B cell (primary cell): Measurements from ENCODE around the gene TNFRSF6B. TPM values are rescaled to one million over a fixed set of nuclear protein-coding genes. Genes with fewer than 3 reads are reported as not detected.

Experiments
- ATAC-seq: fragments of 200-7000 bp; cut with Tn5 transposase; one replicate; pipeline ENCODE4 v1.10.0; 2021; ENCODE audit warnings: low read depth, mild to moderate bottlenecking, moderate number of reproducible peaks, moderate library complexity
- CTCF ChIA-PET: fragments of 350-600 bp; sonication (Branson Sonifier 250); formaldehyde crosslinking; loops from one replicate; lab custom pipeline; 2021; ENCODE audit warnings: antibody characterized with exemption, inconsistent platforms; lab: Charles Lee
- POLR2A ChIA-PET: fragments of 350-600 bp; sonication (Branson Sonifier 250); formaldehyde crosslinking; loops from one replicate; lab custom pipeline; 2021; ENCODE audit warnings: antibody characterized with exemption; lab: Charles Lee
- DNase-seq: peaks from one replicate; pipeline ENCODE4 v3.0.0; 2013
- H2AFZ ChIP-seq: 2 replicates; pipeline ENCODE4 v1.6.1; 2012; ENCODE audit warnings: mild to moderate bottlenecking, low read depth, low read length; ENCODE audit not compliant: insufficient read depth, poor library complexity, severe bottlenecking
- H3K27ac ChIP-seq, 2 donors: 1 replicate in 1 of 2; 2 replicates in 1 of 2; pipeline ENCODE4 v1.5.1; 2012 to 2013; ENCODE audit warnings: low read length in 2 of 2, mild to moderate bottlenecking in 2 of 2, moderate library complexity in 1 of 2
- H3K27me3 ChIP-seq, 4 experiments: fragments of 200-600 bp in 1 of 4; sonication (generic) in 1 of 4; replicated peaks in 1 of 4; 1 replicate in 2 of 4; 2 replicates in 2 of 4; pipeline versions ENCODE4 v1.6.1 to v1.7.0; 2013 to 2016; ENCODE audit warnings: low read length in 3 of 4, mild to moderate bottlenecking in 2 of 4, mixed read lengths in 1 of 4, moderate library complexity in 1 of 4; ENCODE audit not compliant: insufficient read depth in 4 of 4, control insufficient read depth in 3 of 4; ENCODE audit errors: control extremely low read depth in 1 of 4
- H3K36me3 ChIP-seq, 2 experiments: replicated peaks in 1 of 2; 1 replicate in 1 of 2; 2 replicates in 1 of 2; pipeline versions ENCODE4 v1.6.1 to v1.7.1; 2013; ENCODE audit warnings: low read length in 1 of 2; ENCODE audit not compliant: insufficient read depth in 2 of 2, control insufficient read depth in 1 of 2; ENCODE audit errors: control extremely low read depth in 1 of 2, extremely low read depth in 1 of 2
- H3K4me1 ChIP-seq, 2 donors: fragments of 200-600 bp in 1 of 2; sonication (generic) in 1 of 2; 1 replicate in 1 of 2; 2 replicates in 1 of 2; pipeline versions ENCODE4 v1.5.1 to v1.6.1; 2013 to 2017; ENCODE audit warnings: low read length in 2 of 2; ENCODE audit not compliant: control insufficient read depth in 2 of 2, insufficient read depth in 2 of 2
- H3K4me2 ChIP-seq: replicated peaks from 2 replicates; pipeline ENCODE3; 2012; ENCODE audit warnings: mild to moderate bottlenecking, low read depth, low read length; ENCODE audit not compliant: poor library complexity, severe bottlenecking
- H3K4me3 ChIP-seq, 5 experiments: fragments of 200-600 bp in 1 of 5; sonication (generic) in 1 of 5; 1 replicate in 3 of 5; 2 replicates in 2 of 5; pipeline versions ENCODE4 v1.5.1 to v1.7.0; 2011 to 2016; ENCODE audit warnings: low read length in 4 of 5, mild to moderate bottlenecking in 4 of 5, low read depth in 2 of 5, control low read depth in 1 of 5, moderate library complexity in 1 of 5; ENCODE audit not compliant: insufficient read depth in 1 of 5; ENCODE audit errors: control extremely low read depth in 1 of 5, extremely low read depth in 1 of 5
- H3K79me2 ChIP-seq: fragments of 200-600 bp; sonication (generic); one replicate; pipeline ENCODE4 v1.6.0; 2016; ENCODE audit warnings: low read length; ENCODE audit not compliant: control insufficient read depth, insufficient read depth
- H3K9ac ChIP-seq: fragments of 200-600 bp; sonication (generic); 2 replicates; pipeline ENCODE4 v1.6.1; 2017; ENCODE audit warnings: mild to moderate bottlenecking, low read length, moderate library complexity
- H3K9me3 ChIP-seq, 3 donors: one replicate each; pipeline versions ENCODE4 v1.6.1 to v1.7.1; 2013; ENCODE audit warnings: low read length in 2 of 3; ENCODE audit not compliant: control insufficient read depth in 2 of 3, insufficient read depth in 1 of 3; ENCODE audit errors: control extremely low read depth in 1 of 3
- H4K20me1 ChIP-seq: 2 replicates; pipeline ENCODE4 v1.6.0; 2012; ENCODE audit warnings: mild to moderate bottlenecking, low read length; ENCODE audit not compliant: insufficient read depth, control insufficient read depth, poor library complexity, severe bottlenecking
- H3K27ac Mint-ChIP-seq: one replicate; pipeline ENCODE4 v1.8.0; 2021; ENCODE audit warnings: mixed read lengths
- H3K27me3 Mint-ChIP-seq: one replicate; pipeline ENCODE4 v1.8.0; 2021; ENCODE audit warnings: mixed read lengths
- H3K4me1 Mint-ChIP-seq: one replicate; pipeline ENCODE4 v1.8.0; 2021; ENCODE audit warnings: mixed read lengths
- H3K4me3 Mint-ChIP-seq: one replicate; pipeline ENCODE4 v1.8.0; 2021; ENCODE audit warnings: mixed read lengths
- H3K9me3 Mint-ChIP-seq: one replicate; pipeline ENCODE4 v1.8.0; 2022; ENCODE audit warnings: mixed read lengths; ENCODE audit not compliant: insufficient read depth
- EZH2 ChIP-seq: IDR thresholded peaks from 2 replicates; pipeline ENCODE4 v1.6.1; 2012; ENCODE audit warnings: borderline replicate concordance, low read depth, mild to moderate bottlenecking, moderate library complexity, low read length; ENCODE audit not compliant: insufficient read depth, poor library complexity, severe bottlenecking
- WGBS: methylation state at CpG from one replicate; pipeline ENCODE4 v1.1.5; 2013; ENCODE audit warnings: missing lambda C conversion rate; ENCODE audit not compliant: insufficient coverage; 5-methylcytosine and 5-hydroxymethylcytosine counted together
- intact Hi-C: fragments of 100-400 bp; cut with micrococcal nuclease; formaldehyde crosslinking; loops from one replicate; pipeline ENCODE4 v1.10.0; 2022
- polyA plus RNA-seq: library from polyadenylated mRNA; depleted of rRNA; stranded (reverse); fragments of >200 nt; gene quantifications from 2 replicates; pipeline ENCODE4 v1.2.3, GENCODE V29; 2012
- total RNA-seq, 2 donors: library from RNA; stranded (reverse); fragments of 120-200 nt in 1 of 2; gene quantifications; 1 replicate in 1 of 2; 2 replicates in 1 of 2; pipeline versions ENCODE4 v1.2.3 to v1.2.4, GENCODE V29; 2013 to 2022
- TF ChIP-seq, protein P1 (sequence below): fragments of 200-600 bp; IDR thresholded peaks from one replicate; pipeline ENCODE4 v1.8.0; 2022; ENCODE audit warnings: antibody characterized with exemption, mild to moderate bottlenecking

Gene TNFRSF6B
- total and polyA plus RNA-seq, 2 donors (not counting 1 experiment from before 2014, with no cell fraction given): 6.7 TPM; not detected in 1

DNA sequence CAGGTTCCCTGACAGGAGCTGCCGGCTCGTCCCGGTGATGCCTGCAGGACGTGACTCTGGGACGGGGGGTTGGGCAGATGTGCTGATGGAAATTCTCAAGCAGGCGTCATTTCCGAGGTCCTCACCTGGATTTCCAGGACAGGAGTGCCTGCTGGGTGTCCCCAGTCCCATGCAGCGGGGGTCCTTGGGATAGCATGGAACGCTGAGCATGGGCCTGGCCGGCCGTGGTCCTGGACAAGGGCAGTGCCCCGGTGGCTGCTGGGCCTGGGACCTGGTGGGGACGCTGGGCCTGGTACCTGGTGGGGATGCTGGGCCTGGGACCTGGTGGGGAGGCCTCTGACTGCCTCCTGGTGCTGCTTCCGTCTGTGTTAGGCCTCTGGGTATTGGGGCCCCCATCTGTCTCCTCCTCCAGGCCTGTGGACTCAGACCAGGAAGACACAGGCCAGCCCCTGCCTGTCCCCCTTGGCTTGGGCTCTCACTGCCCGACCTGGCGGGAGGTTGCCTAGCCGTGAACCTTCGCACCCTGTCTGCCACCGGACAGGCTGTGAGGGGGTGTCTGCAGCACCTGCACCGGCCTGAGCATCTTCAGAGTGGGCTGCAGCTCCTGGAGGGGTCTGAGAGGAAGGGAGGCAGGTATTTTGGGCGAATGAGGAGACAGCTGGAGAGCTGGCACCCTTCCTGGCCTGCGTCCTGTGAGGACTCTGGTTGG, 32.2 kb upstream of the TNFRSF6B start:
- H3K4me3 Mint-ChIP-seq: no peak overlapping the region
- intact Hi-C loops: no loop called here
- DNase-seq (no peak), ATAC-seq (no peak)
- H3K9me3 ChIP-seq: no peaks in the 10 kb centered on the region
- H3K27me3 ChIP-seq: no peaks in the 10 kb centered on the region
- H3K27ac ChIP-seq: no peak overlapping the region
- WGBS: 98% methylated on average over 21 of the region's 22 CpGs
- ChIA-PET POLR2A (no interaction called here), CTCF (no interaction called here)
- peaks cover 0 to 1% of the 10 kb centered on the region in 2 donors for H3K4me1 ChIP-seq
- no peaks in the 10 kb centered on the region for H4K20me1 ChIP-seq
- peaks cover 2% of the 10 kb centered on the region for H3K4me1 Mint-ChIP-seq
- no peak overlapping the region for H3K27ac Mint-ChIP-seq
- H3K4me2 ChIP-seq: no peak overlapping the region
- no peak overlapping the region for H3K9ac ChIP-seq
- peaks cover 18% of the 10 kb centered on the region for H3K79me2 ChIP-seq
- H3K27me3 Mint-ChIP-seq: no peaks in the 10 kb centered on the region
- H3K4me3 ChIP-seq: no peak overlapping the region
- H3K36me3 ChIP-seq: peaks cover 0 to 34% of the 10 kb centered on the region in 2 experiments
- H3K9me3 Mint-ChIP-seq: no peaks in the 10 kb centered on the region
- TF ChIP-seq, protein P1, sequence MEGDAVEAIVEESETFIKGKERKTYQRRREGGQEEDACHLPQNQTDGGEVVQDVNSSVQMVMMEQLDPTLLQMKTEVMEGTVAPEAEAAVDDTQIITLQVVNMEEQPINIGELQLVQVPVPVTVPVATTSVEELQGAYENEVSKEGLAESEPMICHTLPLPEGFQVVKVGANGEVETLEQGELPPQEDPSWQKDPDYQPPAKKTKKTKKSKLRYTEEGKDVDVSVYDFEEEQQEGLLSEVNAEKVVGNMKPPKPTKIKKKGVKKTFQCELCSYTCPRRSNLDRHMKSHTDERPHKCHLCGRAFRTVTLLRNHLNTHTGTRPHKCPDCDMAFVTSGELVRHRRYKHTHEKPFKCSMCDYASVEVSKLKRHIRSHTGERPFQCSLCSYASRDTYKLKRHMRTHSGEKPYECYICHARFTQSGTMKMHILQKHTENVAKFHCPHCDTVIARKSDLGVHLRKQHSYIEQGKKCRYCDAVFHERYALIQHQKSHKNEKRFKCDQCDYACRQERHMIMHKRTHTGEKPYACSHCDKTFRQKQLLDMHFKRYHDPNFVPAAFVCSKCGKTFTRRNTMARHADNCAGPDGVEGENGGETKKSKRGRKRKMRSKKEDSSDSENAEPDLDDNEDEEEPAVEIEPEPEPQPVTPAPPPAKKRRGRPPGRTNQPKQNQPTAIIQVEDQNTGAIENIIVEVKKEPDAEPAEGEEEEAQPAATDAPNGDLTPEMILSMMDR: no peak
- TF ChIP-seq EZH2: no peak
- no peak overlapping the region for H2AFZ ChIP-seq

DNA sequence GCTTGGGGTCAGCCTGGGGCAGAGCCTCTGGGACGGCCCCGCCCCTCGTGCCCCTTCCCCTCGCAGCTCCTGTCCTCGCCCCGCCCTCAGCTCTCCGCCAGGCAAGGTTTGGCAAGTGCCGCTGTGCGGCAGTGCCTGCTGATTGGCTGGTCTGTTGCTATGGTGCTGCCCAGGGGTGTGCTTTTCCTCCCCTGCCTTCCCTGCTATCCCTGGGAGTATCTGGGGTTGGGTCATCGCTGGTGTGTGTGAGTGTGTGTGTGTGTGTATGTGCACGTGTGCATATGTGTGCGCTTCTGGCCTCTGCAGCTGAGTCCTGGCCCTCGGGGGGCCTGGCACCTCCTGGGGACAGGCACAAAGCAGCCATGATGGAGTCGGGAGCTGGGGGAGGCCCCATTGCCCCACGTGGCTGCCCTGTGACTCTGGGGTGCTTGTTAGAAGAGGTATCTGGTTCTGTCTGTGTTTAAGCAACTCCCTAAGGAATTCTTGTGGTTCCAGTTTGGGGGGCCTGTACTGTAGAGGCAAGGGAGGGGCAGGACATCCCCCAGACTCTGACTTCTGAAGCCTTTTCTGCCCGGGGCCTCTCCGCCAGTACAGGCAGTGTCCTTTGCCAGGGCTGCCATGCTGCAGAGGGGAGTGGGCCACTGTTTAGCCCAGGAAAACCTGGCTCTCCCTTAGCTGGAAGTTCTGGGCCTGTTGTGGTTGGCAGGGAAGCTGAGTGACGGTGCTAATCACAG, 31.4 kb upstream of the TNFRSF6B start:
- Histone ChIP-seq H3K9me3 (no peaks in the 10 kb centered on the region), H2AFZ (no peak overlapping the region), H3K4me1 (no peaks in the 10 kb centered on the region), H4K20me1 (no peaks in the 10 kb centered on the region), H3K79me2 (peaks cover 18% of the 10 kb centered on the region), H3K36me3 (peaks cover 0 to 34% of the 10 kb centered on the region in 2 experiments), H3K27me3 (no peaks in the 10 kb centered on the region), H3K4me2 (no peak overlapping the region), H3K9ac (no peak overlapping the region), H3K27ac (no peak overlapping the region), H3K4me3 (no peak overlapping the region)
- Mint-ChIP-seq H3K27ac (no peak overlapping the region), H3K4me3 (no peak overlapping the region), H3K27me3 (no peaks in the 10 kb centered on the region), H3K9me3 (no peaks in the 10 kb centered on the region), H3K4me1 (no peaks in the 10 kb centered on the region)
- no peak for DNase-seq
- POLR2A ChIA-PET: no interaction called here
- intact Hi-C loops: no loop called here
- 89% methylated on average over 15 of the region's 18 CpGs for WGBS
- CTCF ChIA-PET: interaction anchor here (0.6 kb wide), 1 partner anchor 250 kb away, joined by 3 read pairs; no protein-coding TSS in a partner anchor
- ATAC-seq: no peak
- no peak for TF ChIP-seq EZH2
- TF ChIP-seq, protein P1: no peak
